H1 (cell line): ENCODE data around the gene CAGE1.

Source experiments
- CEBPB ChIP-seq: IDR thresholded peaks from 2 replicates; pipeline ENCODE4 v1.6.1; 2012; ENCODE audit warnings: low read depth, low read length
- CHD2 ChIP-seq: IDR thresholded peaks from 2 replicates; pipeline ENCODE4 v1.6.1; 2012; ENCODE audit warnings: low read length, improper control_type of control experiment
- CTCF ChIP-seq, 3 experiments: IDR thresholded peaks; 1 replicate in 2 of 3; 2 replicates in 1 of 3; pipeline versions ENCODE4 v1.5.1 to v1.6.1; 2011; ENCODE audit warnings: low read length in 3 of 3, mild to moderate bottlenecking in 3 of 3, inconsistent platforms in 2 of 3, low read depth in 1 of 3, moderate library complexity in 1 of 3; ENCODE audit not compliant: insufficient read depth in 1 of 3; ENCODE audit errors: control extremely low read depth in 1 of 3
- E2F6 ChIP-seq: IDR thresholded peaks from 2 replicates; pipeline ENCODE4 v1.6.1; 2012; ENCODE audit warnings: inconsistent platforms
- EZH2 ChIP-seq: fragments of 200-600 bp; sonication (generic); IDR thresholded peaks from 2 replicates; pipeline ENCODE4 v1.7.1; 2012; ENCODE audit warnings: low read depth, mild to moderate bottlenecking, moderate library complexity, low read length, inconsistent platforms; ENCODE audit not compliant: severe bottlenecking
- GABPA ChIP-seq: IDR thresholded peaks from 2 replicates; pipeline ENCODE4 v1.6.1; 2011; ENCODE audit warnings: mild to moderate bottlenecking, low read length, moderate library complexity, borderline replicate concordance; ENCODE audit not compliant: insufficient read depth
- NRF1 ChIP-seq: IDR thresholded peaks from 2 replicates; pipeline ENCODE4 v1.6.1; 2011; ENCODE audit warnings: mild to moderate bottlenecking, low read depth, low read length, improper control_type of control experiment
- POLR2A ChIP-seq, 2 experiments: IDR thresholded peaks; 1 replicate in 1 of 2; 2 replicates in 1 of 2; pipeline ENCODE4 v1.6.1; 2011; ENCODE audit warnings: low read depth in 2 of 2, low read length in 2 of 2, mild to moderate bottlenecking in 2 of 2; ENCODE audit errors: control extremely low read depth in 1 of 2
- SP1 ChIP-seq: IDR thresholded peaks from 2 replicates; pipeline ENCODE4 v1.6.1; 2011; ENCODE audit warnings: low read depth, low read length
- ZNF274 ChIP-seq: IDR thresholded peaks from 2 replicates; pipeline ENCODE4 v1.7.0; 2012; ENCODE audit warnings: low read length, borderline replicate concordance; ENCODE audit errors: extremely low read depth

GRCh38 chr6:7331452-7331851, 58.1 kb downstream of the CAGE1 start:
- TF ChIP-seq CEBPB (no peak), CTCF (IDR thresholded peaks at IDR 0.05; ENCODE audit: control extremely low read depth in 1 of 3, insufficient read depth in 1 of 3, low read depth in 1 of 3, low read length in 3 of 3) (no peak), ZNF274 (no peak), SP1 (no peak), POLR2A (IDR thresholded peaks at IDR 0.05; ENCODE audit: control extremely low read depth in 1 of 2, low read depth in 2 of 2, low read length in 2 of 2) (no peak), NRF1 (no peak), CHD2 (no peak), GABPA (no peak), EZH2 (no peak), E2F6 (no peak)
